ENCODE results near the gene FKBP5. TPM values are rescaled to one million over a fixed set of nuclear protein-coding genes. Genes with fewer than 3 reads are reported as not detected.
"Not testable (repeated sequence)": the region's sequence is repeated elsewhere in the genome, so short reads cannot be mapped to it uniquely, and the experiment has no call there.

Gene FKBP5
- total RNA-seq, 2 experiments from 2014 or later = 65.1 to 66.9 TPM

- ChIA-PET POLR2A (no interaction called here), CTCF (no interaction called here)
These were observed 12.8 kb downstream of the FKBP5 start for GRCh38 chr6:35675871-35676459.

- ChIA-PET CTCF (interaction anchor here (1.1 kb wide), 1 partner anchor 61 kb away, joined by 3 read pairs; no protein-coding TSS in a partner anchor), POLR2A (no interaction called here)
These were observed 14.1 kb downstream of the FKBP5 start for GRCh38 chr6:35674594-35674993.

GRCh38 chr6:35673755-35674154, 15.0 kb downstream of the FKBP5 start:
- POLR2A ChIA-PET = no interaction called here

GRCh38 chr6:35673284-35673666, 15.4 kb downstream of the FKBP5 start:
- CTCF ChIA-PET, POLR2A ChIA-PET: not testable (repeated sequence)

More at GRCh38 chr6:35673755-35674154, 15.0 kb downstream of the FKBP5 start:
- CTCF ChIA-PET = interaction anchor here (1.1 kb wide), 1 partner anchor 62 kb away, joined by 3 read pairs; no protein-coding TSS in a partner anchor

GRCh38 chr6:35670453-35670852, 18.3 kb downstream of the FKBP5 start:
- POLR2A ChIA-PET = not testable (repeated sequence)
- CTCF ChIA-PET = interaction anchor here (0.8 to 1.6 kb wide), 2 partner anchors 12 to 17 kb away, joined by 3 to 5 read pairs; no protein-coding TSS in a partner anchor

GRCh38 chr6:35669451-35670045, 19.2 kb downstream of the FKBP5 start:
- POLR2A ChIA-PET = interaction anchor here (0.6 kb wide), 1 partner anchor 61 kb away, joined by 5 read pairs; no protein-coding TSS in a partner anchor
- CTCF ChIA-PET = interaction anchor here (0.8 to 1.6 kb wide), 2 partner anchors 13 to 18 kb away, joined by 3 to 5 read pairs; no protein-coding TSS in a partner anchor

- POLR2A ChIA-PET = no interaction called here
- CTCF ChIA-PET = interaction anchor here (0.9 to 1.6 kb wide), 2 partner anchors 13 to 67 kb away, joined by 3 to 5 read pairs; no protein-coding TSS in a partner anchor
These were observed 19.8 kb downstream of the FKBP5 start for GRCh38 chr6:35668744-35669450.

- CTCF ChIA-PET = interaction anchor here (0.9 kb wide), 1 partner anchor 68 kb away, joined by 3 read pairs; no protein-coding TSS in a partner anchor
- POLR2A ChIA-PET = no interaction called here
These were observed 20.6 kb downstream of the FKBP5 start for GRCh38 chr6:35668096-35668495.

GRCh38 chr6:35665573-35665972, 23.1 kb downstream of the FKBP5 start:
- CTCF ChIA-PET = no interaction called here
- POLR2A ChIA-PET = interaction anchor here (0.6 kb wide), 1 partner anchor 55 kb away, joined by 3 read pairs; no protein-coding TSS in a partner anchor

GRCh38 chr6:35664945-35665344, 23.8 kb downstream of the FKBP5 start:
- POLR2A ChIA-PET = interaction anchor here (0.6 kb wide), 1 partner anchor 55 kb away, joined by 3 read pairs; no protein-coding TSS in a partner anchor
- CTCF ChIA-PET = no interaction called here

GRCh38 chr6:35663447-35664235, 25.1 kb downstream of the FKBP5 start:
- ChIA-PET POLR2A (no interaction called here), CTCF (interaction anchor here (0.7 to 1.4 kb wide), 4 partner anchors 21 to 74 kb away, joined by 3 to 4 read pairs (median 3); no protein-coding TSS in a partner anchor)

- ChIA-PET CTCF (interaction anchor here (0.7 to 1.4 kb wide), 4 partner anchors 21 to 687 kb away, joined by 3 read pairs; partner anchors contain the start of gene ARMC12), POLR2A (no interaction called here)
These were observed 25.7 kb downstream of the FKBP5 start for GRCh38 chr6:35662999-35663398.

GRCh38 chr6:35654883-35655282, 33.8 kb downstream of the FKBP5 start:
- POLR2A ChIA-PET = no interaction called here

GRCh38 chr6:35651244-35651643, 37.5 kb downstream of the FKBP5 start:
- ChIA-PET POLR2A (no interaction called here), CTCF (no interaction called here)

More at GRCh38 chr6:35654883-35655282, 33.8 kb downstream of the FKBP5 start:
- CTCF ChIA-PET = interaction anchor here (1.4 kb wide), 1 partner anchor 81 kb away, joined by 4 read pairs; the partner anchor contains the start of gene ARMC12

- POLR2A ChIA-PET = no interaction called here
- CTCF ChIA-PET = interaction anchor here (0.9 kb wide), 1 partner anchor 44 kb away, joined by 3 read pairs; no protein-coding TSS in a partner anchor
These were observed 38.7 kb downstream of the FKBP5 start for GRCh38 chr6:35650015-35650414.

- CTCF ChIA-PET = no interaction called here
- POLR2A ChIA-PET = no interaction called here
These were observed 40.5 kb downstream of the FKBP5 start for GRCh38 chr6:35648203-35648602.

- POLR2A ChIA-PET = no interaction called here
- CTCF ChIA-PET = no interaction called here
These were observed 41.3 kb downstream of the FKBP5 start for GRCh38 chr6:35647400-35647799.

GRCh38 chr6:35643162-35643535, 45.6 kb downstream of the FKBP5 start:
- CTCF ChIA-PET = interaction anchor here (0.6 to 3.2 kb wide), 3 partner anchors 91 to 121 kb away, joined by 3 to 19 read pairs (median 3); partner anchors contain the start of gene ARMC12
- POLR2A ChIA-PET = interaction anchor here (0.5 kb wide), 1 partner anchor 24 kb away, joined by 3 read pairs; no protein-coding TSS in a partner anchor
